GM13977 (cell line): ENCODE measurements around the gene GALNTL6.
"Not testable (repeated sequence)": the region's sequence is repeated elsewhere in the genome, so short reads cannot be mapped to it uniquely, and the experiment has no call there.

Source experiments
- DNase-seq: peaks from one replicate; pipeline ENCODE4 v3.0.0; 2012; ENCODE audit warnings: low spot score
- in situ Hi-C: fragments of 300-500 bp; cut with MboI; formaldehyde crosslinking; loops from one replicate; pipeline ENCODE4 v1.12.0; 2022; ENCODE audit warnings: low sequenced_read_pairs, low pct_unique_long_range_greater_than_20kb, mixed read lengths, inconsistent platforms; ENCODE audit not compliant: unreplicated experiment
- TF ChIP-seq, protein P1 (sequence below): IDR thresholded peaks from 2 replicates; pipeline ENCODE4 v1.5.1; 2012; ENCODE audit warnings: mild to moderate bottlenecking, control low read depth; ENCODE audit not compliant: insufficient read depth; ENCODE audit errors: extremely low read depth, missing control alignments

GALNTL6 gene

DNA sequence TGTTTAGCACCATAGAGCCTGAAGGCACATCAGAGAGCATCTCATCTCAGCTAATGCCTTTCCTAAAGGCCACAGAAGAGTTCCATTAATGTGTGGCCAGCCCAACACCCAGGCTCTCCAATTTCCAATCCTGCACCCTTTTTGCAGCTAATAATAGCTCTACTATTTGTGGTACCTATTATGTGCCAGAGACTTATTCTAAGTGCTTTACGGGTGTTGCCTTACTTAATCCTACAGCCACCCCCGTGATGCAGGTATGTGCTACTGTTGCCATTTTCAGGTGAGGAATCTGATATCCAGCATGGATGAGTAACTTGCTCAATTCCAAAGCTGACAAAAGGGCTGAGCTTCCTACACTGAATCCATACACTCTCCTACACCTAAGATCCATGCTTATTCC lies 1137.8 kb downstream of the GALNTL6 start:
- in situ Hi-C loops = no loop called here
- DNase-seq = no peak

DNA sequence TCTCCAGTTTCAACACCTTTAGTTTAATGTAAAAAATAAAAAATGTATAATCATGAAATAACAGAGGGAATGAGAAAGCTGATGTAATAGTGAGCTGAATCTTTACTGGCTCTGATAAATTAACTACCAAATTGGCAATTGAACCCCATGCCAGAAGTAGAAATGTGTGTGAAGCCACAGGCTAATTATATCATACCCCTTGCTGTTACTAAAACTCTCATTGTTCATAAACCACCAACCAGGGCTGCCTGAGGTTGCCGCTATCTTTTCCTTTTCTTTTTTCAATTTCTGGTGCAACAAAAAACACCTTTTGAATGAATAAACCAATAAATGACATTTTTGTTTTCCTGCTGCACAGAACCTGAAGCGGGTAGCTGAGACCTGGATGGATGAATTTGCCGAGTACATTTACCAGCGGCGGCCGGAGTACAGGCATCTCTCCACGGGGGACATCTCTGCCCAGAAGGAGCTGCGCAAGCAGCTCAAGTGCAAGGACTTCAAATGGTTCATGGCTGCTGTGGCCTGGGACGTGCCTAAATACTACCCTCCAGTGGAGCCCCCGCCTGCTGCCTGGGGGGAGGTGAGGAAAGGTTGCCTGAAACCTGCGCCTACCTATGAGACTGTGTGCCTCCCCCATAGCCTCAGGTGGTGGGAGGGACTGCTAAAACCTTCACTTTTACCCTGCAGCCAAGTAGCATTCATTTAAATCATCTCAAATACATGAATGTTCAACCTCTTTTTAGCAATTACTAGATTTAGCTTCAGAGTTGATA lies 1138.7 kb downstream of the GALNTL6 start:
- in situ Hi-C loops = no loop called here
- TF ChIP-seq, protein P1, sequence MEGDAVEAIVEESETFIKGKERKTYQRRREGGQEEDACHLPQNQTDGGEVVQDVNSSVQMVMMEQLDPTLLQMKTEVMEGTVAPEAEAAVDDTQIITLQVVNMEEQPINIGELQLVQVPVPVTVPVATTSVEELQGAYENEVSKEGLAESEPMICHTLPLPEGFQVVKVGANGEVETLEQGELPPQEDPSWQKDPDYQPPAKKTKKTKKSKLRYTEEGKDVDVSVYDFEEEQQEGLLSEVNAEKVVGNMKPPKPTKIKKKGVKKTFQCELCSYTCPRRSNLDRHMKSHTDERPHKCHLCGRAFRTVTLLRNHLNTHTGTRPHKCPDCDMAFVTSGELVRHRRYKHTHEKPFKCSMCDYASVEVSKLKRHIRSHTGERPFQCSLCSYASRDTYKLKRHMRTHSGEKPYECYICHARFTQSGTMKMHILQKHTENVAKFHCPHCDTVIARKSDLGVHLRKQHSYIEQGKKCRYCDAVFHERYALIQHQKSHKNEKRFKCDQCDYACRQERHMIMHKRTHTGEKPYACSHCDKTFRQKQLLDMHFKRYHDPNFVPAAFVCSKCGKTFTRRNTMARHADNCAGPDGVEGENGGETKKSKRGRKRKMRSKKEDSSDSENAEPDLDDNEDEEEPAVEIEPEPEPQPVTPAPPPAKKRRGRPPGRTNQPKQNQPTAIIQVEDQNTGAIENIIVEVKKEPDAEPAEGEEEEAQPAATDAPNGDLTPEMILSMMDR = no peak
- DNase-seq = no peak

More for the DNA sequence above, 1137.8 kb downstream of the GALNTL6 start:
- TF ChIP-seq, protein P1 = no peak

DNA sequence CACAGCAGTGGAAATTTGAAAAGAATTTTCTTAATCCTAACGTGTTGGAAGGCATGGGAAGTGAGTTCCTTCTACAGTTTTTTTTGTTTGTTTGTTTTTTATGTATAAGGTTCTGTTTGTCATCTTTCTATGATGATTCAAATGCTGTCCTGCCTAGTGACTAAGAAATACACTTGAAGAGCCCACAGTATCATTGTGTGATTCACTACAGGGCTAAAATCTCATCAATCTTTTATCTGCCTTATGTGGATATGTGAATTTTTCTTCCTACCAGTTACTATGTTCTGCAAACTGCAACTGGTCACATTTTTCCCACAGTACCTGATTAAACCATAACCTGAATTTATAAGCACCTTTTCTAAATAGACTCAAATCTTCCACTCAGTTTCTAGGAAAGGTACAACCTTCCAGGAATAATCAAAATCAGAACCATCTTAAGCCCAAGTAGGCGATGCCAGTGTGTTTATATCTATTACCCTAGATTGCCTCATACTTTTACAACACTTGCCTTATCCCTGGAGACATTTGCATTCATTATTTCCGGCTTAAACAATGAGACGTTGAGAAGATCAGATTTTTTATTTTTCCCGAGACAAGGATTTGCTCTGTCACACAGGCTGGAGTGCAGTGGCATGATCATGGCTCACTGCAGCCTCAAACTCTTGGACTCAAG lies 1140.8 kb downstream of the GALNTL6 start:
- in situ Hi-C loops = no loop called here
- TF ChIP-seq, protein P1 = no peak
- no peak for DNase-seq

GRCh38 chr4:172956340-172956739 lies 1143.1 kb downstream of the GALNTL6 start:
- DNase-seq, in situ Hi-C loops: not testable (repeated sequence)

DNA sequence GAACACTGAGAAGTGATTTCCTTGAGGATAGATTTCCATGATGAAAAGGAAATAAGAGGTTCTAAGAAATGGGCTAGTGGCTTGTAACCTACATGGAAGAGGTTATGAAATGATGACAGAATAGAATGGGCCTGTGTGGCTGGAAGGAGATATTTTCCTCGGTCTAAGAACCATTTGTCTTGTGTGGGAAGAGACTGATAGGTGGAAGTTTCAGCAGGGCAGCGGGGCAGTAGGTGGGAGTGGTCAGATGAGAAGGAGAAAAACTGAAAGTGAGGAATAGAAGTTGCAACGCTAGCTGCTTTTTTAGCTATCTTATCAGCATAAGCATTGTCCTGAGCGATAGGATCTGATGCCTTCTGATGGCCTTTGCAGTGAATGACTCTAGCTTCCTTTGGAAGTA lies 1144.0 kb downstream of the GALNTL6 start:
- TF ChIP-seq, protein P1 = no peak
- in situ Hi-C loops = no loop called here
- DNase-seq = no peak

- no peak for DNase-seq
- TF ChIP-seq, protein P1 = no peak
- in situ Hi-C loops = no loop called here
Observed at GRCh38 chr4:172962564-172963353, 1149.6 kb downstream of the GALNTL6 start.
